BJ (cell line): ENCODE data around the gene SYMPK. TPM values are rescaled to one million over a fixed set of nuclear protein-coding genes. Genes with fewer than 3 reads are reported as not detected.

Source experiments
- CTCF ChIA-PET: fragments of 350-600 bp; formaldehyde crosslinking; extraction: SDS; loops from one replicate; lab custom pipeline; 2021; ENCODE audit warnings: antibody characterized with exemption, inconsistent platforms; lab: Yijun Ruan, JAX
- POLR2A ChIA-PET: fragments of 300-600 bp; sonication (Branson Sonifier 250); formaldehyde crosslinking; extraction: SDS; loops from one replicate; lab custom pipeline; 2021; ENCODE audit warnings: antibody characterized with exemption; lab: Charles Lee
- DNase-seq: peaks from one replicate; pipeline ENCODE4 v3.0.0-alpha.2; 2011; ENCODE audit warnings: low read depth
- H3K27me3 ChIP-seq: 2 replicates; pipeline ENCODE4 v1.6.0; 2011; ENCODE audit warnings: low read length; ENCODE audit not compliant: control insufficient read depth, insufficient read depth
- H3K36me3 ChIP-seq: 2 replicates; pipeline ENCODE4 v1.5.1; 2011; ENCODE audit warnings: low read length; ENCODE audit not compliant: control insufficient read depth, insufficient read depth
- H3K4me3 ChIP-seq: 2 replicates; pipeline ENCODE4 v1.5.1; 2011; ENCODE audit warnings: low read depth, mild to moderate bottlenecking, control low read depth, low read length
- CTCF ChIP-seq: IDR thresholded peaks from 2 replicates; pipeline ENCODE4 v1.5.1; 2011; ENCODE audit warnings: low read depth, mild to moderate bottlenecking, control low read depth, inconsistent platforms, low read length, moderate library complexity; ENCODE audit not compliant: insufficient read depth
- polyA plus RNA-seq: library from polyadenylated mRNA; depleted of rRNA; stranded (reverse); fragments of >200 nt; gene quantifications from 2 replicates; pipeline ENCODE4 v1.2.3, GENCODE V29; 2011

Gene SYMPK
- polyA plus RNA-seq, 1 experiment = 60.2 TPM

GRCh38 chr19:45824531-45825262 lies 38.2 kb downstream of the SYMPK start:
- Histone ChIP-seq H3K36me3 (peaks cover 48% of the 10 kb centered on the region), H3K27me3 (no peaks in the 10 kb centered on the region), H3K4me3 (no peak overlapping the region)
- ChIA-PET POLR2A (no interaction called here), CTCF (interaction anchor here (0.8 to 4.5 kb wide), 5 partner anchors 7 to 36 kb away, joined by 3 to 46 read pairs (median 4); no protein-coding TSS in a partner anchor)
- DNase-seq = no peak
- TF ChIP-seq CTCF = no peak

- ChIA-PET CTCF (interaction anchor here (0.8 to 2.7 kb wide), 3 partner anchors 10 to 25 kb away, joined by 3 to 8 read pairs (median 4); no protein-coding TSS in a partner anchor), POLR2A (no interaction called here)
- no peak for DNase-seq
- Histone ChIP-seq H3K27me3 (no peaks in the 10 kb centered on the region), H3K4me3 (no peak overlapping the region), H3K36me3 (peaks cover 49% of the 10 kb centered on the region)
- no peak for TF ChIP-seq CTCF
These were observed 38.9 kb downstream of the SYMPK start for GRCh38 chr19:45824041-45824471.

- ChIA-PET CTCF (interaction anchor here (0.8 to 2.7 kb wide), 3 partner anchors 10 to 52 kb away, joined by 3 to 8 read pairs (median 4); no protein-coding TSS in a partner anchor), POLR2A (interaction anchor here (0.6 kb wide), 2 partner anchors 106 to 535 kb away, joined by 3 to 5 read pairs; no protein-coding TSS in a partner anchor)
- no peak overlapping the region for H3K4me3 ChIP-seq
- peaks cover 42% of the 10 kb centered on the region for H3K36me3 ChIP-seq
- DNase-seq = no peak
- no peaks in the 10 kb centered on the region for H3K27me3 ChIP-seq
- TF ChIP-seq CTCF = no peak
These were observed 39.8 kb downstream of the SYMPK start for GRCh38 chr19:45823182-45823581.

- CTCF ChIA-PET = interaction anchor here (0.8 to 2.7 kb wide), 3 partner anchors 9 to 52 kb away, joined by 3 to 8 read pairs (median 4); no protein-coding TSS in a partner anchor
These were observed 40.2 kb downstream of the SYMPK start for GRCh38 chr19:45822716-45823115.

More at GRCh38 chr19:45822716-45823115, 40.2 kb downstream of the SYMPK start:
- POLR2A ChIA-PET = interaction anchor here (0.6 kb wide), 2 partner anchors 105 to 535 kb away, joined by 3 to 5 read pairs; no protein-coding TSS in a partner anchor
- Histone ChIP-seq H3K36me3 (peaks cover 40% of the 10 kb centered on the region), H3K27me3 (no peaks in the 10 kb centered on the region), H3K4me3 (no peak overlapping the region)
- no peak for DNase-seq
- no peak for TF ChIP-seq CTCF
